ENCODE data around the gene NEURL1.
"Not testable (repeated sequence)": the region's sequence is repeated elsewhere in the genome, so short reads cannot be mapped to it uniquely, and the experiment has no call there.

The NEURL1 gene

GRCh38 chr10:103622935-103623574, 129.6 kb downstream of the NEURL1 start:
- TF ChIP-seq CTCF (conservative IDR thresholded peaks at IDR 0.05) = no peak
- H3K27ac ChIP-seq = no peak overlapping the region

GRCh38 chr10:103626178-103626577, 132.7 kb downstream of the NEURL1 start:
- H3K27ac ChIP-seq = no peak overlapping the region
- TF ChIP-seq CTCF (conservative IDR thresholded peaks at IDR 0.05) = no peak

- no peak for TF ChIP-seq CTCF (conservative IDR thresholded peaks at IDR 0.05)
- H3K27ac ChIP-seq = no peak overlapping the region
Observed at GRCh38 chr10:103627111-103627892, 133.8 kb downstream of the NEURL1 start.

- H3K27ac ChIP-seq = no peak overlapping the region
- TF ChIP-seq CTCF (conservative IDR thresholded peaks at IDR 0.05) = no peak
Observed at GRCh38 chr10:103627893-103628292, 134.4 kb downstream of the NEURL1 start.

- H3K27ac ChIP-seq = no peak overlapping the region
- TF ChIP-seq CTCF (conservative IDR thresholded peaks at IDR 0.05) = no peak
Observed at GRCh38 chr10:103629581-103629980, 136.1 kb downstream of the NEURL1 start.

- no peak overlapping the region for H3K27ac ChIP-seq
- no peak for TF ChIP-seq CTCF (conservative IDR thresholded peaks at IDR 0.05)
Observed at GRCh38 chr10:103630156-103630555, 136.7 kb downstream of the NEURL1 start.

- no peak for TF ChIP-seq CTCF (conservative IDR thresholded peaks at IDR 0.05)
- H3K27ac ChIP-seq = no peak overlapping the region
Observed at GRCh38 chr10:103632247-103632642, 138.7 kb downstream of the NEURL1 start.

- not testable (repeated sequence) for H3K27ac ChIP-seq
Observed at GRCh38 chr10:103632871-103633270, 139.4 kb downstream of the NEURL1 start.

Data from VCaP (cell line).